BLaER1 (cell line): ENCODE measurements around the gene MOV10L1.

Source experiments
- H3K27ac ChIP-seq: shearing (Covaris generic); formaldehyde crosslinking; 2 replicates; pipeline ENCODE4 v1.8.1; 2022
- H3K27me3 ChIP-seq: shearing (Covaris generic); formaldehyde crosslinking; 2 replicates; pipeline ENCODE4 v1.8.1; 2022
- H3K36me3 ChIP-seq: shearing (Covaris generic); formaldehyde crosslinking; 2 replicates; pipeline ENCODE4 v1.8.1; 2022
- H3K4me1 ChIP-seq: shearing (Covaris generic); formaldehyde crosslinking; 2 replicates; pipeline ENCODE4 v1.8.1; 2022
- H3K4me2 ChIP-seq: shearing (Covaris generic); formaldehyde crosslinking; 2 replicates; pipeline ENCODE4 v1.8.1; 2022
- H3K4me3 ChIP-seq: shearing (Covaris generic); formaldehyde crosslinking; 2 replicates; pipeline ENCODE4 v1.8.1; 2022
- H3K9ac ChIP-seq: shearing (Covaris generic); formaldehyde crosslinking; 2 replicates; pipeline ENCODE4 v1.8.1; 2022
- H3K9me3 ChIP-seq: shearing (Covaris generic); formaldehyde crosslinking; 2 replicates; pipeline ENCODE4 v1.8.1; 2022
- H4K20me1 ChIP-seq: shearing (Covaris generic); formaldehyde crosslinking; 2 replicates; pipeline ENCODE4 v1.8.1; 2022
- Cebpa-rat ChIP-seq: shearing (Covaris generic); IDR thresholded peaks from 2 replicates; pipeline ENCODE4 v1.8.1; 2022

MOV10L1 gene

DNA sequence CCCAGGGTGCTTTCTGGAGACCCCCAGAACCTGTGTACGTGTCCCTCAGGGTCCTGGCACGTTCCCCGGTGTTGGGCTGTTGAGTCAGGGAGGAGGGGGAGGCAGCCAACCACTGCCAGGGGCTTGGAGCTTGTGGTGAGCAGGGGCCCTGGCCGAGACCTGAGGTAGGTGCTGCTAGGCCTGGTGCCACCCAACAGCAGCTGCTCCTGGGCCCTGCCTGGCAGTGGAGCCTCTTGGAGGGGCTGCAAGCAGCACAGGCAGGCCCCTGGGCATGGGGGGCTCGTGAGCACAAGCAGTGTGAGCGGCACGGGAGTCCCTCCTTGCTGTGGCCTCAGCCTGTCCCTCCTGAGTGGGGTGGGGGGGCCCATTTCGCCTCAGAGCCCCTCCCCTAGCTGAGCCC lies 103.8 kb downstream of the MOV10L1 start:
- Histone ChIP-seq H3K27me3 (no peaks in the 10 kb centered on the region), H3K4me3 (peak overlapping the region; percentile 57), H3K9ac (peak overlapping the region; percentile 99), H3K4me1 (peaks cover 98% of the 10 kb centered on the region), H4K20me1 (peaks cover 55% of the 10 kb centered on the region), H3K4me2 (peak overlapping the region; percentile 98), H3K36me3 (peaks cover 55% of the 10 kb centered on the region), H3K9me3 (no peaks in the 10 kb centered on the region), H3K27ac (peak overlapping the region; percentile 99)
- TF ChIP-seq Cebpa-rat: no peak

DNA sequence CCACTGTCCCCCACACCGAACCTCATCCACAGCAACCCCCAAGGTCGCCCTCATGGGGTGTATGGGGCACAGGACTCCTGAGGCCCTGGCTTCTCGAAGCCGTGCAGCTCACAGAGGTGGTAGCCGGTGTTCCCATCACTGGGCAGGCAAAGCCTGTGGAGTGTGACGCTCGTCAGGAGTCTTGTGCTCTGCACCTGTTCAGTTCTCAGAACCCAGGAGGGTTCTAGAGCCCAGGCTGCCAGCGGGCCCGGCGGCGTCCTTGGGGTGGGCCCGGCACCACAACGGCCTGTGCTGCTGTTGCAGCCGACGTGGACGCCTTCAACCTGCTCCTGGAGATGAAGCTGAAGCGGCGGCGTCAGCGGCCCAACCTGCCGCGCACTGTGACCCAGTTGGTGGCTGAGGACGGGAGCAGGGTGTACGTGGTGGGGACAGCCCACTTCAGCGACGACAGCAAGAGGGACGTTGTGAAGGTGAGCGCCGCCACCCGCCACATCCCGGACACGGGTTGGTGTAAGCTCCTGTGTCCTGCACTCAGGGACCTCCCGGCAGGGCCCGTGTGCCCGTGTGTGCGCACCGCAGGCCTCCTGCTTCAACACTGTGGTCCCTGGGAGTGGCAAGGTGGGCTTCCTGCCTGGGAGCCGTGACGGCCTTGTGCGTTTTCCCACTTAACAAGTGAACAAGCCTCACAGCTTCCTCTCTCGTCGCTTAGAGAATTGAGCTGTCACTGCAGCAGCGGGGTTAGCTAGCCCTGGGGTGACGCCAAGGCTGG lies 104.4 kb downstream of the MOV10L1 start:
- Histone ChIP-seq H3K9ac (peak overlapping the region; percentile 99), H4K20me1 (peaks cover 55% of the 10 kb centered on the region), H3K9me3 (no peaks in the 10 kb centered on the region), H3K36me3 (peaks cover 59% of the 10 kb centered on the region), H3K27me3 (no peaks in the 10 kb centered on the region), H3K4me3 (peak overlapping the region; percentile 57), H3K4me1 (peaks cover 98% of the 10 kb centered on the region), H3K27ac (peak overlapping the region; percentile 99), H3K4me2 (peak overlapping the region; percentile 98)
- TF ChIP-seq Cebpa-rat: no peak

DNA sequence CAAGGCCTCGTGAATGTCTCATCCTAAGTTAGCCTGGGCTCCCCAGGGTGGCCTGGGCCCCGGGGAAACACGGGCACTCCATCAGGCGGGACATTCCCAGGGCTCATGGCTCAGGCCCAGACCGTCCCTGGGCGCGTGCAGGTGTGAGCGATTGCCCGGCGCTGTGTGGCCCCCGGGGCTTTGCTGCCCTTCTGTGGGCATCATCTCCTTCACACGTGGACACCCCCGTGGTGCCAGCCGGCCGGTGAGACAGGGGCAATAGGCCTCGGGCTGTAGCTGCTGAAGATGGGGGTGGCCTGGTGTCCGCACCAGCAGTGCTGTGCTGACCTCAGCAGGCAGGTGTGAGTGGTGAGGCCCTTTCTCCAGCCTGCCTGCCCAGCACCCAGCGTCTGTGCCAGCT lies 106.5 kb downstream of the MOV10L1 start:
- H3K4me1 ChIP-seq: peaks cover 89% of the 10 kb centered on the region
- peak overlapping the region; percentile 57 for H3K9ac ChIP-seq
- H3K4me2 ChIP-seq: peak overlapping the region; percentile 98

DNA sequence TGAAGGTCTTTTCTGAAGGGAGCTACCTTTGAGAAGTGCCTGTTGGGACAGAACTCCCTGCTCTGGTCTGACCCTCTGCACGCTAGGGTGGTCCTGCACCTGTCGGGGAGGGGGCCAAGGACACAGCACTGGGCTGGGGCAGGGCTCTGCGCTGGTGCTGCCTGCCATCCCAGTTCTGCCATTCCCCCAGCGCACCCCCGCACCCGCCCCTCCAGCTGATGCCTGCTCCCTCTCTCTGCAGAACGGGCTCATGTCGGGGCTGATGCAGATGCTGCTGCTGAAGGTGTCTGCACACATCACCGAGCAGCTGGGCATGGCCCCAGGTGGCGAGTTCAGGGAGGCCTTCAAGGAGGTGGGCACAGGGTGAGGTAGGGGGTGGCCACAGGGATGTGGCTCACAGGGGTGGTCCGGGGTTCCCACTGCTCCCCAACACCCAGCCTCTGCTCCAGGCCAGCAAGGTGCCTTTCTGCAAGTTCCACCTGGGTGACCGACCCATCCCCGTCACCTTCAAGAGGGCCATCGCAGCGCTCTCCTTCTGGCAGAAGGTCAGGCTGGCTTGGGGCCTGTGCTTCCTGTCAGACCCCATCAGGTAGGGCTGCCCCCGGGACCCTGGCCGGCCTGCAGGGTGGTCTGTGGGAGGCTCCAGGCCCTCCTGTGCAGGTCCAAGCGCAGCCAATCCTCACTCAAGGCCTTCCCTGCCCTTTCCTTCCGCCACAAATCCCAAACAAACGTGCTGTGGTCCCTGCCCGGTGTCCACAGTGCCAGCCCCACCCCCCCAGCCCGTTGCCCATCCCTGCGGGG lies 107.4 kb downstream of the MOV10L1 start:
- H3K36me3 ChIP-seq: peaks cover 65% of the 10 kb centered on the region
- H3K4me2 ChIP-seq: peak overlapping the region; percentile 98
- no peaks in the 10 kb centered on the region for H3K9me3 ChIP-seq
- H3K27me3 ChIP-seq: no peaks in the 10 kb centered on the region
- TF ChIP-seq Cebpa-rat: no peak
- no peak overlapping the region for H3K4me3 ChIP-seq
- no peak overlapping the region for H3K9ac ChIP-seq
- H3K4me1 ChIP-seq: peaks cover 85% of the 10 kb centered on the region
- peaks cover 57% of the 10 kb centered on the region for H4K20me1 ChIP-seq
- no peak overlapping the region for H3K27ac ChIP-seq

More for the DNA sequence above, 106.5 kb downstream of the MOV10L1 start:
- H3K9me3 ChIP-seq: no peaks in the 10 kb centered on the region
- peak overlapping the region; percentile 99 for H3K27ac ChIP-seq
- H3K27me3 ChIP-seq: no peaks in the 10 kb centered on the region
- H4K20me1 ChIP-seq: peaks cover 48% of the 10 kb centered on the region
- H3K4me3 ChIP-seq: peak overlapping the region; percentile 57; the same call in 1 of the 2 replicates
- peaks cover 65% of the 10 kb centered on the region for H3K36me3 ChIP-seq
- TF ChIP-seq Cebpa-rat: no peak

DNA sequence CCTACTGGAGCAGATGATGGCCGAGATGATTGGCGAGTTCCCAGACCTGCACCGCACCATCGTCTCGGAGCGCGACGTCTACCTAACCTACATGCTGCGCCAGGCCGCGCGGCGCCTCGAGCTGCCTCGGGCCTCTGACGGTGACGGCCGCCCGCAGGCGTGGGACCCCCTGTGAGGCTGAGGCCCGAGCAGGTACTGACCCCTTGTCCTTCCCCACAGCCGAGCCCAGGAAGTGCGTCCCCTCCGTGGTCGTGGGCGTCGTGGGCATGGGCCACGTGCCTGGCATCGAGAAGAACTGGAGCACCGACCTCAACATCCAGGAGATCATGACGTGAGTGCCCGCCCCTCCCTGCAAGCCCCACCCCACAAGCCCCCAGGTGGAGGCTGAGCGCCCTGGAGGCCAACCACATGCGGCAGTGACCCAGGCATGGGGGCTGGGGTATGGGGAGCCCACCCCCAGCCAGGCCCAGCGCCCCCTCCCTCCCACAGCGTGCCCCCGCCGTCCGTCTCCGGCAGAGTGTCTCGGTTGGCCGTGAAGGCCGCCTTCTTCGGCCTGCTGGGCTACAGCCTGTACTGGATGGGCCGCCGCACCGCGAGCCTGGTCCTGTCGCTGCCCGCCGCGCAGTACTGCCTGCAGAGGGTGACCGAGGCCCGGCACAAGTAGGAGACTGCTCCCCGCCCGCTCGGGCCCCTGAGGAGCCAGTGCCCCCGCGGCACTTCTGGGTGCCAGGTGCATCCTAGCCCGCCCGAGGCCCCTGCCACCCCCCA lies 108.2 kb downstream of the MOV10L1 start:
- Histone ChIP-seq H3K27ac (peak overlapping the region; percentile 94; the same call in 1 of the 2 replicates), H3K27me3 (no peaks in the 10 kb centered on the region), H3K4me2 (peak overlapping the region; percentile 98), H3K9ac (peak overlapping the region; percentile 95), H3K4me3 (peak overlapping the region; percentile 96; the same call in 1 of the 2 replicates), H3K4me1 (peaks cover 85% of the 10 kb centered on the region), H3K36me3 (peaks cover 67% of the 10 kb centered on the region), H3K9me3 (no peaks in the 10 kb centered on the region), H4K20me1 (peaks cover 65% of the 10 kb centered on the region)
- TF ChIP-seq Cebpa-rat: no peak

DNA sequence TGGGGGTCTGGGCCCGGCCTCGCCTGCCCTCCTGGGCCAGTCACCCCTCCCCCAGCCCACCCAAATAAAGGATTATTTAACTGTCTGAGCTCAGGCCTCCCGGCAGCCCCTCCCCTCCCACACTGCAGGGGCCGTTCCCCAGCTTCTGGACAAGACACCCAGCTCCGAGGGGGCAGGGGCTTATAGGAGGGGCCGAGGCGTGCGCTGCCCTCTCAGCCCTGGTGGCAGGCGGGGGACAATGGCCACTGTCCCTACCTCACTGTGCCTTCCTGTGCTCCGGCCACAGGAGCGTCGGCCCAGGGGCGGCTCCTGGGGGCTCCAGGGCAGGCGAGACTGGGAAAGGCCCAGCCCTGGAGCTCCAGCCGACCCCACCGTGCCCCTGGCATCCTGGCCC lies 108.8 kb downstream of the MOV10L1 start:
- H3K9me3 ChIP-seq: no peaks in the 10 kb centered on the region
- peak overlapping the region; percentile 94 for H3K27ac ChIP-seq
- no peak for TF ChIP-seq Cebpa-rat
- peak overlapping the region; percentile 98 for H3K4me2 ChIP-seq
- peaks cover 71% of the 10 kb centered on the region for H4K20me1 ChIP-seq
- H3K9ac ChIP-seq: peak overlapping the region; percentile 95
- H3K27me3 ChIP-seq: no peaks in the 10 kb centered on the region
- H3K4me3 ChIP-seq: peak overlapping the region; percentile 96; the same call in 1 of the 2 replicates
- H3K4me1 ChIP-seq: peaks cover 85% of the 10 kb centered on the region
- H3K36me3 ChIP-seq: peaks cover 67% of the 10 kb centered on the region

DNA sequence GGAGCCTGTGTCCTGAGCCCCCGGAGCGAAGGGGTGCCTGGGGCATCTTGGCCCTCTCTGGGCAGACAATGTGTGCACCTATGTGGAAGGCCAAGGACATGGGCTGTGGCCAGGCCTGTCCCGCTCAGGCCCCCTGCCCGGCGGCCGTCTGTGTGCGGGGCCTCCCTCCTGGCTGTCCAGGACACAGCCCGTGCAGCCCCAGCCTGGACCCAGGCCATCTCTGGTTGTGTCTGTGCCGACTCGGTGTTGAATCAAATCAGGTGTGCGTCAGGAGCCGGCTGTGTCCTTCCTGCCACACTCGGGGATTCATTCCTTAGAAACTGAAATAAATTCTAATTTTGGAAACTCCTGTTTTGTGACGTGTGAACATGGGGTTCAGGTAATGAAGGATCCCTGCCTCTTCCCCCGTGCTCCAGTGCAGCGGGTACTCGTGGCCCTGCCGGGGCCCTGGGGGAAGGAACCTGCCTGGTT lies 109.5 kb downstream of the MOV10L1 start:
- H3K27ac ChIP-seq: peak overlapping the region; percentile 94
- peak overlapping the region; percentile 98 for H3K4me2 ChIP-seq
- H3K4me1 ChIP-seq: peaks cover 85% of the 10 kb centered on the region
- H4K20me1 ChIP-seq: peaks cover 77% of the 10 kb centered on the region
- H3K9ac ChIP-seq: peak overlapping the region; percentile 95
- peaks cover 62% of the 10 kb centered on the region for H3K36me3 ChIP-seq
- no peaks in the 10 kb centered on the region for H3K9me3 ChIP-seq
- H3K4me3 ChIP-seq: peak overlapping the region; percentile 96
- TF ChIP-seq Cebpa-rat: no peak
- no peaks in the 10 kb centered on the region for H3K27me3 ChIP-seq

DNA sequence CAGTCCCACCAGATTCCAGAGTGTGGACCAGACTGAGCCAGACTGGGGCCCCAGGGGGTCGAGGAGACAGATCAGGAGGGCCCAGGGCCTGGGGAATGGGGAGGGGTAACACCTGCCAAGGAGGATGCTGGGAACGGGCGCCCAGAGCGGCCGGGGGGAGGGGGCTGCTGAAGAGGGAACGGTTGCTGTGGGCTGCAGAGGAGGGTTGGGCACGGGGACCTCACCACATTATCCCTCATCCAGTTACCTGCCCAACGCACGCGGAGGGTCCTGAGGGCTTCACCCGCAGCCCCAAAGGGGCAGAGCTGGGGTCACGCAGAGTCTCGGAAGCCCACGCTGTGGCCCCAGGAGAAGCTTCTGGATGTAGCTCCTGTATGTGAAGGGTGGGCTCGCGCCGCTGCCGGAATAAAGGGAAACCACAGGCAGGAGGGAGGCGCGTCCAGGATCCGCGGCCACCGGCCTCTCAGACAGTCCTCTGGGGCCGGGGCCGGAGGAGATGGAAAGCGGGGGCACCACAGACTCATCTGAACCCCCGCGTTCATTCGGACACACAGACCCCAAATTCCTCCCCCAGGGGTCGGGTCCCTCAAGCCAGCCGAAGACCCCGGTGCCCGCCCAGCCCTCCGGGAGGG lies 110.1 kb downstream of the MOV10L1 start:
- Histone ChIP-seq H3K27ac (peak overlapping the region; percentile 94), H3K4me1 (peaks cover 85% of the 10 kb centered on the region), H3K4me3 (peak overlapping the region; percentile 96), H3K9ac (peak overlapping the region; percentile 95), H4K20me1 (peaks cover 78% of the 10 kb centered on the region), H3K9me3 (no peaks in the 10 kb centered on the region), H3K27me3 (no peaks in the 10 kb centered on the region), H3K36me3 (peaks cover 62% of the 10 kb centered on the region), H3K4me2 (peak overlapping the region; percentile 98)
- TF ChIP-seq Cebpa-rat: no peak
